Measurements from ENCODE around the gene TAP2.

The TAP2 gene

GRCh38 chr6:32843331-32843978, 4.9 kb upstream of the TAP2 start:
- Histone ChIP-seq H3K36me3 (ENCODE audit: insufficient read depth, low read length) (no peaks in the 10 kb centered on the region), H3K4me3 (no peak overlapping the region), H3K27ac (no peak overlapping the region), H3K9ac (ENCODE audit: insufficient read length) (no peak overlapping the region), H3K9me3 (ENCODE audit: low read depth, low read length) (no peaks in the 10 kb centered on the region)
- TF ChIP-seq FOXP2 (optimal IDR thresholded peaks at IDR 0.05; ENCODE audit: control extremely low read depth, extremely low read length, insufficient read depth): no peak
- no peak for TF ChIP-seq EZH2 (IDR thresholded peaks at IDR 0.05)
- TF ChIP-seq POLR2AphosphoS5 (IDR thresholded peaks at IDR 0.05; ENCODE audit: borderline replicate concordance, low read depth, low read length): no peak
- no peak for DNase-seq (ENCODE audit: low read depth, low spot score)

- Histone ChIP-seq H3K36me3 (ENCODE audit: insufficient read depth, low read length) (no peaks in the 10 kb centered on the region), H3K9ac (ENCODE audit: insufficient read length) (no peak overlapping the region), H3K27ac (no peak overlapping the region), H3K9me3 (ENCODE audit: low read depth, low read length) (no peaks in the 10 kb centered on the region), H3K4me3 (no peak overlapping the region)
- no peak for DNase-seq (ENCODE audit: low read depth, low spot score)
- TF ChIP-seq POLR2AphosphoS5 (IDR thresholded peaks at IDR 0.05; ENCODE audit: borderline replicate concordance, low read depth, low read length) (no peak), FOXP2 (optimal IDR thresholded peaks at IDR 0.05; ENCODE audit: control extremely low read depth, extremely low read length, insufficient read depth) (no peak), EZH2 (IDR thresholded peaks at IDR 0.05) (no peak)
Observed at GRCh38 chr6:32842690-32843089, 4.2 kb upstream of the TAP2 start.

- Histone ChIP-seq H3K9ac (ENCODE audit: insufficient read length) (no peak overlapping the region), H3K27ac (no peak overlapping the region), H3K36me3 (ENCODE audit: insufficient read depth, low read length) (no peaks in the 10 kb centered on the region), H3K4me3 (no peak overlapping the region), H3K9me3 (ENCODE audit: low read depth, low read length) (no peaks in the 10 kb centered on the region)
- DNase-seq (ENCODE audit: low read depth, low spot score): no peak
- TF ChIP-seq EZH2 (IDR thresholded peaks at IDR 0.05) (no peak), FOXP2 (optimal IDR thresholded peaks at IDR 0.05; ENCODE audit: control extremely low read depth, extremely low read length, insufficient read depth) (no peak), POLR2AphosphoS5 (IDR thresholded peaks at IDR 0.05; ENCODE audit: borderline replicate concordance, low read depth, low read length) (no peak)
Observed at GRCh38 chr6:32842021-32842650, 3.6 kb upstream of the TAP2 start.

DNA sequence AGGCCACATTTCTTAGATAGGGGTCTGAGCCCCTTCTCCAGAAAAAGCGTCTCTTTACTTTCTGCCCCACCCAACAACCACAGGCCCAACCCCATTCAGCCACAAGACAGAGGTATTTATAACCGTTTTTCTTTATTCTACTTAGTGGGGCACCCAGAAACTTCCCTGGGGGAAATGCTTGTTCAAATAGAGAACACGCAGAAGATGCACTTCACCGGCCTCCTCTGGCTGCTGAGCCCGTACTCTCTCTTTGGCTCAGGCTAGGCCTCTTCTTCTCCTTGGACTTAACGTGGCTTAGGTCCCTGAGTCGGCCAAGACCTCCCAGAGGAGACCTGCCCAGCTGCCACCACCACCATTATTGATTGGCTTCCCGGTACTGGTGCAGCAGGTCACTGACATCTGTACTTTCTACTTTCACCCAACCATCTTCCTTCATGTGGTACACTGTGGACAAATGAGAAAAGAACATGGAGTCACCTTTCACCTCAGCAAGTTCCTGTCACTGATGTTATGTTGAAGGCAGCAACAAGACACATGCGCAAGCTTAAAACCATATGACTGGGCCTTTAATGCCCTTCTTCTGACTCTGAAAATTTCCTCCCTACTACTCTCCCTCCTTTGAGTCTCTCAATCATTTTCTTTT, 2.2 kb upstream of the TAP2 start:
- DNase-seq (ENCODE audit: low read depth, low spot score): no peak
- Histone ChIP-seq H3K9me3 (ENCODE audit: low read depth, low read length) (no peaks in the 10 kb centered on the region), H3K4me3 (no peak overlapping the region), H3K27ac (no peak overlapping the region), H3K36me3 (ENCODE audit: insufficient read depth, low read length) (no peaks in the 10 kb centered on the region), H3K9ac (ENCODE audit: insufficient read length) (no peak overlapping the region)
- TF ChIP-seq EZH2 (IDR thresholded peaks at IDR 0.05): no peak
- TF ChIP-seq POLR2AphosphoS5 (IDR thresholded peaks at IDR 0.05; ENCODE audit: borderline replicate concordance, low read depth, low read length): no peak
- TF ChIP-seq FOXP2 (optimal IDR thresholded peaks at IDR 0.05; ENCODE audit: control extremely low read depth, extremely low read length, insufficient read depth): no peak

DNA sequence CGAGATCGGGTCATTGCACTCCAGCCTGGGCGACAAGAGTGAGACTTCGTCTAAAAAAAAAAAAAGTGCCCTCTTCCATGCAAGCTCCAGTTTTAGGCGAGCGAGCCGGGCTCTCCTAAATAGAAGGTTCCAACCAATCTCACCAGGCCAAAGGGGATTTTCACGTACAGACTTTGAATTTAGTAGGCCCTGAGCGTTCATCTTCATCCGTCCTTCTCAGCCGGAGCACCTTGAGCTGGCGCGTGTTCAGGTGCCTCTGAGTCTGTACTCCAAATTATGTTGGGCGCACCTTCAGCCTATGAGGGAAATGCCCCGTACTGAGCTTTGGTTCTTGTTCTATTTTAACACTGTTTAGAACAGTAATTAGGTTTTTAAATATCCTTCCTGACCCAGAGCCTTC, 817 bp upstream of the TAP2 start:
- Histone ChIP-seq H3K4me3 (no peak overlapping the region), H3K27ac (no peak overlapping the region), H3K9ac (ENCODE audit: insufficient read length) (no peak overlapping the region), H3K9me3 (ENCODE audit: low read depth, low read length) (no peaks in the 10 kb centered on the region), H3K36me3 (ENCODE audit: insufficient read depth, low read length) (no peaks in the 10 kb centered on the region)
- TF ChIP-seq EZH2 (IDR thresholded peaks at IDR 0.05) (no peak), FOXP2 (optimal IDR thresholded peaks at IDR 0.05; ENCODE audit: control extremely low read depth, extremely low read length, insufficient read depth) (no peak), POLR2AphosphoS5 (IDR thresholded peaks at IDR 0.05; ENCODE audit: borderline replicate concordance, low read depth, low read length) (no peak)
- DNase-seq (ENCODE audit: low read depth, low spot score): no peak

DNA sequence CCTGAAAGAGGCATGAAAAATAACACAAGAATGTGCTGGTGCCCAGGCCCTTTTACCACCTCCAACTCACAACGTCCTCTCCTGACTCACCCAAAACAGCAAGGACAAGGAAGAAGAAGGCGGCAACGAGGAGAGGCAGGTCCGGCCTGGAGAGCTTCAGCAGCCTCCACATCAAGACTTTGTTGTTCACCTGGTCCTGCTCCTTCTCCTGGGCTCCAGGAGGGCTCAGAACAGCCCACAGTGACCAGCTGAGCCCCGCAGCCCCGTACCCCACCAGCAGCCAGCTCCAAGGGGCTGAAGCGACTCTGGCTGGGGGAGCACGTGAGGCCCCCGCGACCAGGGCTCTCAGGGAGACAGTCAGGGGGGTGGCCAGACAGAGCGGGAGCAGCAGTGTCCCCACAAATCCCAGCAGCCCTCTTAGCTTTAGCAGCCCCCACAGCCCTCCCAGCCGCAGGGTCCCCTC, 857 bp downstream of the TAP2 start:
- DNase-seq (ENCODE audit: low read depth, low spot score): no peak
- Histone ChIP-seq H3K27ac (no peak overlapping the region), H3K9me3 (ENCODE audit: low read depth, low read length) (no peaks in the 10 kb centered on the region), H3K4me3 (peak overlapping the region; percentile 98), H3K36me3 (ENCODE audit: insufficient read depth, low read length) (no peaks in the 10 kb centered on the region), H3K9ac (ENCODE audit: insufficient read length) (peak overlapping the region; percentile 87)
- TF ChIP-seq POLR2AphosphoS5 (IDR thresholded peaks at IDR 0.05; ENCODE audit: borderline replicate concordance, low read depth, low read length) (no peak), EZH2 (IDR thresholded peaks at IDR 0.05) (no peak), FOXP2 (optimal IDR thresholded peaks at IDR 0.05; ENCODE audit: control extremely low read depth, extremely low read length, insufficient read depth) (no peak)

DNA sequence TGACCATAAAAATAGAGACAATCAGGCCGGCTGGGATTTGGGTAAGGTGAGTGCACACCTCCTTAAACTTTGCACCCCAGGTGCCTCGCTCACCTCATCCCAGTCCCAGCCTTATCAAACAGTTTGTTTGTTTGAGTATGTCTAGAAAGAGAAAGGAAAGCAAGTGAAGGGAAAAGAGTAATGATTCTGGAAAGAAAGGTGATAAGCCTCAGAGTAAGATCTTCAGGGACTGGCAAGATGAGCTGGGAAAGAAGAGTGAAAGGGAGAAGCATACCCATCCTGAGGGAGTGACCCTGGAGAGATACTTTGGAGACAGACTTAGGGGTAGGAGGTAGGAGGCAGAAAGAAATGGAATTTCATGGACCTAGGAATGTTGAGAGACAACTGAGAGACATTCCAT, 1.7 kb downstream of the TAP2 start:
- H3K36me3 ChIP-seq (ENCODE audit: insufficient read depth, low read length): no peaks in the 10 kb centered on the region
- no peaks in the 10 kb centered on the region for H3K9me3 ChIP-seq (ENCODE audit: low read depth, low read length)
- no peak overlapping the region for H3K9ac ChIP-seq (ENCODE audit: insufficient read length)
- TF ChIP-seq POLR2AphosphoS5 (IDR thresholded peaks at IDR 0.05; ENCODE audit: borderline replicate concordance, low read depth, low read length) (no peak), EZH2 (IDR thresholded peaks at IDR 0.05) (no peak), FOXP2 (optimal IDR thresholded peaks at IDR 0.05; ENCODE audit: control extremely low read depth, extremely low read length, insufficient read depth) (no peak)
- no peak overlapping the region for H3K27ac ChIP-seq
- DNase-seq (ENCODE audit: low read depth, low spot score): no peak
- no peak overlapping the region for H3K4me3 ChIP-seq

GRCh38 chr6:32835167-32835893, 3.2 kb downstream of the TAP2 start:
- TF ChIP-seq POLR2AphosphoS5 (IDR thresholded peaks at IDR 0.05; ENCODE audit: borderline replicate concordance, low read depth, low read length): no peak
- no peak for TF ChIP-seq EZH2 (IDR thresholded peaks at IDR 0.05)
- Histone ChIP-seq H3K4me3 (no peak overlapping the region), H3K9me3 (ENCODE audit: low read depth, low read length) (no peaks in the 10 kb centered on the region), H3K27ac (no peak overlapping the region), H3K9ac (ENCODE audit: insufficient read length) (no peak overlapping the region), H3K36me3 (ENCODE audit: insufficient read depth, low read length) (no peaks in the 10 kb centered on the region; the same call in 1 of the 2 replicates)
- no peak for DNase-seq (ENCODE audit: low read depth, low spot score)

All from SK-N-MC (cell line).